Muscle layer of colon (tissue), 2 donors: ENCODE results near the gene TERC.

Experiments
- H3K27ac ChIP-seq: one replicate; pipeline ENCODE4 v1.7.0; 2013; ENCODE audit warnings: low read depth, mild to moderate bottlenecking, low read length, moderate library complexity
- H3K27me3 ChIP-seq, 2 donors: one replicate each; pipeline ENCODE4 v1.7.0; 2013; ENCODE audit warnings: low read length in 2 of 2, mild to moderate bottlenecking in 2 of 2; ENCODE audit not compliant: insufficient read depth in 2 of 2, control insufficient read depth in 1 of 2
- H3K36me3 ChIP-seq: one replicate; pipeline ENCODE4 v1.7.0; 2013; ENCODE audit warnings: mild to moderate bottlenecking, low read length; ENCODE audit not compliant: insufficient read depth
- H3K4me1 ChIP-seq: one replicate; pipeline ENCODE4 v1.7.0; 2013; ENCODE audit warnings: mild to moderate bottlenecking, low read length; ENCODE audit not compliant: insufficient read depth
- H3K4me3 ChIP-seq, 2 donors: one replicate each; pipeline ENCODE4 v1.7.0; 2013; ENCODE audit warnings: low read length in 2 of 2, low read depth in 1 of 2, mild to moderate bottlenecking in 1 of 2, moderate library complexity in 1 of 2
- H3K9ac ChIP-seq: one replicate; pipeline ENCODE4 v1.7.0; 2013; ENCODE audit warnings: low read length
- H3K9me3 ChIP-seq: one replicate; pipeline ENCODE4 v1.7.0; 2013; ENCODE audit warnings: mild to moderate bottlenecking, low read length
- donor health status: abdominal sarcoma.
- donor health status: Adenocarcinoma of cecum.

The TERC gene

GRCh38 chr3:169764312-169764881 lies 463 bp downstream of the TERC start:
- no peaks in the 10 kb centered on the region for H3K36me3 ChIP-seq
- H3K4me1 ChIP-seq, result no peaks in the 10 kb centered on the region
- H3K27ac ChIP-seq, result peak overlapping the region; percentile 89
- no peaks in the 10 kb centered on the region for H3K27me3 ChIP-seq
- H3K9ac ChIP-seq, result peak overlapping the region; percentile 85
- peak overlapping the region; percentile 67 to 93 for H3K4me3 ChIP-seq
- no peaks in the 10 kb centered on the region for H3K9me3 ChIP-seq

GRCh38 chr3:169760479-169760878 lies 4.4 kb downstream of the TERC start:
- no peak overlapping the region for H3K27ac ChIP-seq
- H3K4me3 ChIP-seq, result no peak overlapping the region
- no peaks in the 10 kb centered on the region for H3K36me3 ChIP-seq
- H3K27me3 ChIP-seq, result no peaks in the 10 kb centered on the region
- H3K9ac ChIP-seq, result no peak overlapping the region
- H3K9me3 ChIP-seq, result no peaks in the 10 kb centered on the region
- H3K4me1 ChIP-seq, result no peaks in the 10 kb centered on the region

GRCh38 chr3:169759256-169759655 lies 5.6 kb downstream of the TERC start:
- Histone ChIP-seq H3K4me1 (no peaks in the 10 kb centered on the region), H3K36me3 (no peaks in the 10 kb centered on the region)

GRCh38 chr3:169758359-169758994 lies 6.4 kb downstream of the TERC start:
- Histone ChIP-seq H3K36me3 (no peaks in the 10 kb centered on the region), H3K27ac (no peak overlapping the region), H3K4me3 (no peak overlapping the region), H3K9ac (no peak overlapping the region), H3K27me3 (no peaks in the 10 kb centered on the region), H3K4me1 (no peaks in the 10 kb centered on the region), H3K9me3 (no peaks in the 10 kb centered on the region)

More at GRCh38 chr3:169759256-169759655, 5.6 kb downstream of the TERC start:
- H3K9ac ChIP-seq, result no peak overlapping the region
- no peak overlapping the region for H3K27ac ChIP-seq
- H3K27me3 ChIP-seq, result no peaks in the 10 kb centered on the region
- H3K4me3 ChIP-seq, result no peak overlapping the region
- H3K9me3 ChIP-seq, result no peaks in the 10 kb centered on the region

GRCh38 chr3:169755488-169755887 lies 9.4 kb downstream of the TERC start:
- Histone ChIP-seq H3K36me3 (no peaks in the 10 kb centered on the region), H3K4me1 (no peaks in the 10 kb centered on the region), H3K27ac (no peak overlapping the region), H3K27me3 (no peaks in the 10 kb centered on the region), H3K9ac (no peak overlapping the region), H3K9me3 (no peaks in the 10 kb centered on the region), H3K4me3 (no peak overlapping the region)

GRCh38 chr3:169754711-169755110 lies 10.1 kb downstream of the TERC start:
- no peak overlapping the region for H3K9ac ChIP-seq
- no peaks in the 10 kb centered on the region for H3K36me3 ChIP-seq
- H3K4me1 ChIP-seq, result no peaks in the 10 kb centered on the region
- no peaks in the 10 kb centered on the region for H3K9me3 ChIP-seq
- H3K4me3 ChIP-seq, result no peak overlapping the region
- no peak overlapping the region for H3K27ac ChIP-seq
- no peaks in the 10 kb centered on the region for H3K27me3 ChIP-seq

GRCh38 chr3:169751875-169752274 lies 13.0 kb downstream of the TERC start:
- Histone ChIP-seq H3K4me3 (no peak overlapping the region), H3K4me1 (no peaks in the 10 kb centered on the region), H3K27ac (no peak overlapping the region), H3K27me3 (no peaks in the 10 kb centered on the region), H3K36me3 (no peaks in the 10 kb centered on the region), H3K9me3 (no peaks in the 10 kb centered on the region), H3K9ac (no peak overlapping the region)

- no peaks in the 10 kb centered on the region for H3K9me3 ChIP-seq
- no peak overlapping the region for H3K9ac ChIP-seq
- no peaks in the 10 kb centered on the region for H3K36me3 ChIP-seq
- H3K27me3 ChIP-seq, result no peaks in the 10 kb centered on the region
- H3K27ac ChIP-seq, result no peak overlapping the region
- no peaks in the 10 kb centered on the region for H3K4me1 ChIP-seq
- no peak overlapping the region for H3K4me3 ChIP-seq
Observed at GRCh38 chr3:169750665-169751064, 14.2 kb downstream of the TERC start.

GRCh38 chr3:169748670-169749069 lies 16.2 kb downstream of the TERC start:
- Histone ChIP-seq H3K36me3 (no peaks in the 10 kb centered on the region), H3K27ac (no peak overlapping the region), H3K4me1 (no peaks in the 10 kb centered on the region)

GRCh38 chr3:169746924-169747323 lies 17.9 kb downstream of the TERC start:
- Histone ChIP-seq H3K4me1 (no peaks in the 10 kb centered on the region), H3K9me3 (no peaks in the 10 kb centered on the region), H3K4me3 (no peak overlapping the region), H3K27ac (no peak overlapping the region), H3K9ac (no peak overlapping the region), H3K27me3 (no peaks in the 10 kb centered on the region), H3K36me3 (no peaks in the 10 kb centered on the region)

More at GRCh38 chr3:169748670-169749069, 16.2 kb downstream of the TERC start:
- H3K27me3 ChIP-seq, result no peaks in the 10 kb centered on the region
- no peaks in the 10 kb centered on the region for H3K9me3 ChIP-seq
- no peak overlapping the region for H3K9ac ChIP-seq
- no peak overlapping the region for H3K4me3 ChIP-seq

GRCh38 chr3:169744366-169745054 lies 20.4 kb downstream of the TERC start:
- H3K4me3 ChIP-seq, result no peak overlapping the region

More at GRCh38 chr3:169744366-169745054, 20.4 kb downstream of the TERC start:
- H3K27me3 ChIP-seq, result no peaks in the 10 kb centered on the region
- H3K4me1 ChIP-seq, result no peaks in the 10 kb centered on the region
- no peaks in the 10 kb centered on the region for H3K9me3 ChIP-seq
- H3K27ac ChIP-seq, result no peak overlapping the region
- H3K9ac ChIP-seq, result no peak overlapping the region
- no peaks in the 10 kb centered on the region for H3K36me3 ChIP-seq
